Liver (tissue), 9 donors: ENCODE data around the gene CATSPER3. TPM values are rescaled to one million over a fixed set of nuclear protein-coding genes. Genes with fewer than 3 reads are reported as not detected.

Source experiments
- DNase-seq: peaks from one replicate; pipeline ENCODE4 v3.0.0-alpha.2; 2017; ENCODE audit warnings: low spot score
- H3K27ac ChIP-seq, 2 donors: one replicate each; pipeline ENCODE4 v1.7.0; 2013; ENCODE audit warnings: inconsistent platforms in 2 of 2, low read length in 2 of 2, control low read depth in 1 of 2, low read depth in 1 of 2, mild to moderate bottlenecking in 1 of 2
- H3K27me3 ChIP-seq, 4 donors: one replicate each; pipeline versions ENCODE4 v1.6.1 to v1.7.0; 2013; ENCODE audit warnings: low read length in 3 of 4, inconsistent platforms in 1 of 4, mild to moderate bottlenecking in 1 of 4, moderate library complexity in 1 of 4; ENCODE audit not compliant: control insufficient read depth in 4 of 4, insufficient read depth in 4 of 4
- H3K36me3 ChIP-seq, 4 donors: one replicate each; pipeline versions ENCODE4 v1.6.1 to v1.7.0; 2013; ENCODE audit warnings: low read length in 3 of 4, mild to moderate bottlenecking in 3 of 4, low read depth in 1 of 4, moderate library complexity in 1 of 4; ENCODE audit not compliant: control insufficient read depth in 4 of 4, insufficient read depth in 3 of 4
- H3K4me1 ChIP-seq, 4 donors: one replicate each; pipeline versions ENCODE4 v1.6.1 to v1.7.0; 2013; ENCODE audit warnings: low read length in 3 of 4, mild to moderate bottlenecking in 3 of 4, moderate library complexity in 1 of 4; ENCODE audit not compliant: control insufficient read depth in 4 of 4, insufficient read depth in 4 of 4
- H3K4me3 ChIP-seq, 3 donors: one replicate each; pipeline versions ENCODE4 v1.6.1 to v1.7.0; 2013; ENCODE audit warnings: low read length in 3 of 3, control low read depth in 1 of 3, low read depth in 1 of 3, mild to moderate bottlenecking in 1 of 3
- H3K9ac ChIP-seq, 2 donors: one replicate each; pipeline ENCODE4 v1.7.0; 2013; ENCODE audit warnings: low read length in 2 of 2, mild to moderate bottlenecking in 2 of 2, moderate library complexity in 2 of 2, control low read depth in 1 of 2, low read depth in 1 of 2
- H3K9me3 ChIP-seq, 4 donors: one replicate each; pipeline versions ENCODE4 v1.6.1 to v1.7.0; 2013; ENCODE audit warnings: low read length in 3 of 4; ENCODE audit not compliant: control insufficient read depth in 4 of 4
- CTCF ChIP-seq: fragments of 150-350 bp; IDR thresholded peaks from 2 replicates; pipeline ENCODE4 v1.5.1; 2017; ENCODE audit warnings: improper control_type of control experiment, low read depth, low read length; ENCODE audit not compliant: missing input control
- EGR1 ChIP-seq, 2 donors: IDR thresholded peaks; 2 replicates each; pipeline ENCODE4 v1.6.1; 2016 to 2018; ENCODE audit warnings: antibody characterized with exemption in 2 of 2, low read depth in 2 of 2
- FOXA1 ChIP-seq: IDR thresholded peaks from 2 replicates; pipeline ENCODE4 v1.6.1; 2016; ENCODE audit warnings: antibody characterized with exemption
- FOXA2 ChIP-seq: IDR thresholded peaks from 2 replicates; pipeline ENCODE4 v1.6.1; 2016; ENCODE audit warnings: antibody characterized with exemption
- HNF4A ChIP-seq, 2 donors: conservative IDR thresholded peaks; 2 replicates each; pipeline ENCODE4 v1.6.1; 2016; ENCODE audit warnings: antibody characterized with exemption in 2 of 2, mild to moderate bottlenecking in 2 of 2
- HNF4G ChIP-seq: IDR thresholded peaks from 2 replicates; pipeline ENCODE4 v1.6.1; 2016; ENCODE audit warnings: antibody characterized with exemption
- JUND ChIP-seq, 2 donors: IDR thresholded peaks; 2 replicates each; pipeline ENCODE4 v1.6.1; 2016; ENCODE audit warnings: antibody characterized with exemption in 2 of 2
- NR2F2 ChIP-seq: IDR thresholded peaks from 2 replicates; pipeline ENCODE4 v1.6.1; 2016; ENCODE audit warnings: antibody characterized with exemption
- RAD21 ChIP-seq, 2 donors: IDR thresholded peaks; 2 replicates each; pipeline ENCODE4 v1.6.1; 2016; ENCODE audit warnings: antibody characterized with exemption in 2 of 2, mild to moderate bottlenecking in 2 of 2
- RXRA ChIP-seq, 2 donors: IDR thresholded peaks; 2 replicates each; pipeline ENCODE4 v1.6.1; 2017 to 2018; ENCODE audit warnings: antibody characterized with exemption in 2 of 2, mild to moderate bottlenecking in 1 of 2
- SP1 ChIP-seq: IDR thresholded peaks from 2 replicates; pipeline ENCODE4 v1.6.1; 2018; ENCODE audit warnings: antibody characterized with exemption, mild to moderate bottlenecking
- TAF1 ChIP-seq: conservative IDR thresholded peaks from 2 replicates; pipeline ENCODE4 v1.6.1; 2016; ENCODE audit warnings: antibody characterized with exemption, mild to moderate bottlenecking
- YY1 ChIP-seq: IDR thresholded peaks from 2 replicates; pipeline ENCODE4 v1.6.1; 2016; ENCODE audit warnings: antibody characterized with exemption, mild to moderate bottlenecking
- WGBS: extraction: QIAGEN DNeasy Blood & Tissue Kit; methylation state at CpG from one replicate; pipeline ENCODE4 v1.1.7; 2013; 5-methylcytosine and 5-hydroxymethylcytosine counted together
- polyA plus RNA-seq, 2 donors: library from polyadenylated mRNA; stranded (reverse) in 1 of 2; unstranded in 1 of 2; fragments of 200-250 nt in 1 of 2; fragments of >200 nt in 1 of 2; fragmentation: Nextera tagmentation in 1 of 2; extraction: Ambion mirVana in 1 of 2; gene quantifications; one replicate each; pipeline versions ENCODE4 v1.2.1 to v1.2.3, GENCODE V29; 2013 to 2015
- total RNA-seq, 2 donors: library from RNA; depleted of rRNA; stranded (reverse); fragments of >200 nt; gene quantifications; one replicate each; pipeline ENCODE4 v1.2.3, GENCODE V29; 2014
- TF ChIP-seq, protein P1 (sequence below): IDR thresholded peaks from 2 replicates; pipeline ENCODE4 v1.6.1; 2016; ENCODE audit warnings: antibody characterized with exemption
- TF ChIP-seq, protein P2 (sequence below): IDR thresholded peaks from 2 replicates; pipeline ENCODE4 v1.6.1; 2016; ENCODE audit warnings: antibody characterized with exemption
- TF ChIP-seq, protein P3 (sequence below): IDR thresholded peaks from 2 replicates; pipeline ENCODE4 v1.6.1; 2016; ENCODE audit warnings: antibody characterized with exemption, mild to moderate bottlenecking
- TF ChIP-seq, protein P4 (sequence below): IDR thresholded peaks from 2 replicates; pipeline ENCODE4 v1.6.1; 2016; ENCODE audit warnings: antibody characterized with exemption
- donor health status: healthy.
- donor health status: healthy.
- donor health status: healthy.
- donor health status: healthy.
- donor health status: healthy.

Gene CATSPER3
- total and polyA plus RNA-seq, 4 donors = 0.28 to 0.37 (median 0.34) TPM

GRCh38 chr5:135015942-135016341 lies 48.2 kb downstream of the CATSPER3 start:
- no peak for DNase-seq
- H3K27me3 ChIP-seq = peaks cover 0 to 3% (median 0%) of the 10 kb centered on the region in 4 donors
- H3K4me1 ChIP-seq = peaks cover 2 to 23% (median 15%) of the 10 kb centered on the region in 4 donors
- no peak overlapping the region for H3K4me3 ChIP-seq
- no peak overlapping the region for H3K27ac ChIP-seq
- 96% methylated on average over 6 of the region's 6 CpGs for WGBS
- H3K9me3 ChIP-seq = no peaks in the 10 kb centered on the region
- H3K36me3 ChIP-seq = no peaks in the 10 kb centered on the region
- H3K9ac ChIP-seq = no peak overlapping the region
- TF ChIP-seq RXRA (IDR thresholded peaks at IDR 0.05) (no peak), JUND (IDR thresholded peaks at IDR 0.05) (no peak), FOXA1 (no peak), RAD21 (IDR thresholded peaks at IDR 0.05) (no peak), HNF4G (no peak), TAF1 (no peak), NR2F2 (no peak), CTCF (no peak), EGR1 (IDR thresholded peaks at IDR 0.05; ENCODE audit: low read depth in 2 of 2) (no peak), FOXA2 (no peak), YY1 (no peak), HNF4A (conservative IDR thresholded peaks at IDR 0.05) (no peak)
- TF ChIP-seq, protein P1, sequence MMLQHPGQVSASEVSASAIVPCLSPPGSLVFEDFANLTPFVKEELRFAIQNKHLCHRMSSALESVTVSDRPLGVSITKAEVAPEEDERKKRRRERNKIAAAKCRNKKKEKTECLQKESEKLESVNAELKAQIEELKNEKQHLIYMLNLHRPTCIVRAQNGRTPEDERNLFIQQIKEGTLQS = no peak
- TF ChIP-seq, protein P2, sequence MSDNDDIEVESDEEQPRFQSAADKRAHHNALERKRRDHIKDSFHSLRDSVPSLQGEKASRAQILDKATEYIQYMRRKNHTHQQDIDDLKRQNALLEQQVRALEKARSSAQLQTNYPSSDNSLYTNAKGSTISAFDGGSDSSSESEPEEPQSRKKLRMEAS = no peak
- TF ChIP-seq, protein P3, sequence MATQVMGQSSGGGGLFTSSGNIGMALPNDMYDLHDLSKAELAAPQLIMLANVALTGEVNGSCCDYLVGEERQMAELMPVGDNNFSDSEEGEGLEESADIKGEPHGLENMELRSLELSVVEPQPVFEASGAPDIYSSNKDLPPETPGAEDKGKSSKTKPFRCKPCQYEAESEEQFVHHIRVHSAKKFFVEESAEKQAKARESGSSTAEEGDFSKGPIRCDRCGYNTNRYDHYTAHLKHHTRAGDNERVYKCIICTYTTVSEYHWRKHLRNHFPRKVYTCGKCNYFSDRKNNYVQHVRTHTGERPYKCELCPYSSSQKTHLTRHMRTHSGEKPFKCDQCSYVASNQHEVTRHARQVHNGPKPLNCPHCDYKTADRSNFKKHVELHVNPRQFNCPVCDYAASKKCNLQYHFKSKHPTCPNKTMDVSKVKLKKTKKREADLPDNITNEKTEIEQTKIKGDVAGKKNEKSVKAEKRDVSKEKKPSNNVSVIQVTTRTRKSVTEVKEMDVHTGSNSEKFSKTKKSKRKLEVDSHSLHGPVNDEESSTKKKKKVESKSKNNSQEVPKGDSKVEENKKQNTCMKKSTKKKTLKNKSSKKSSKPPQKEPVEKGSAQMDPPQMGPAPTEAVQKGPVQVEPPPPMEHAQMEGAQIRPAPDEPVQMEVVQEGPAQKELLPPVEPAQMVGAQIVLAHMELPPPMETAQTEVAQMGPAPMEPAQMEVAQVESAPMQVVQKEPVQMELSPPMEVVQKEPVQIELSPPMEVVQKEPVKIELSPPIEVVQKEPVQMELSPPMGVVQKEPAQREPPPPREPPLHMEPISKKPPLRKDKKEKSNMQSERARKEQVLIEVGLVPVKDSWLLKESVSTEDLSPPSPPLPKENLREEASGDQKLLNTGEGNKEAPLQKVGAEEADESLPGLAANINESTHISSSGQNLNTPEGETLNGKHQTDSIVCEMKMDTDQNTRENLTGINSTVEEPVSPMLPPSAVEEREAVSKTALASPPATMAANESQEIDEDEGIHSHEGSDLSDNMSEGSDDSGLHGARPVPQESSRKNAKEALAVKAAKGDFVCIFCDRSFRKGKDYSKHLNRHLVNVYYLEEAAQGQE = no peak
- TF ChIP-seq, protein P4, sequence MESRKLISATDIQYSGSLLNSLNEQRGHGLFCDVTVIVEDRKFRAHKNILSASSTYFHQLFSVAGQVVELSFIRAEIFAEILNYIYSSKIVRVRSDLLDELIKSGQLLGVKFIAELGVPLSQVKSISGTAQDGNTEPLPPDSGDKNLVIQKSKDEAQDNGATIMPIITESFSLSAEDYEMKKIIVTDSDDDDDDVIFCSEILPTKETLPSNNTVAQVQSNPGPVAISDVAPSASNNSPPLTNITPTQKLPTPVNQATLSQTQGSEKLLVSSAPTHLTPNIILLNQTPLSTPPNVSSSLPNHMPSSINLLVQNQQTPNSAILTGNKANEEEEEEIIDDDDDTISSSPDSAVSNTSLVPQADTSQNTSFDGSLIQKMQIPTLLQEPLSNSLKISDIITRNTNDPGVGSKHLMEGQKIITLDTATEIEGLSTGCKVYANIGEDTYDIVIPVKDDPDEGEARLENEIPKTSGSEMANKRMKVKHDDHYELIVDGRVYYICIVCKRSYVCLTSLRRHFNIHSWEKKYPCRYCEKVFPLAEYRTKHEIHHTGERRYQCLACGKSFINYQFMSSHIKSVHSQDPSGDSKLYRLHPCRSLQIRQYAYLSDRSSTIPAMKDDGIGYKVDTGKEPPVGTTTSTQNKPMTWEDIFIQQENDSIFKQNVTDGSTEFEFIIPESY = no peak

GRCh38 chr5:135016861-135017290 lies 49.2 kb downstream of the CATSPER3 start:
- no peak overlapping the region for H3K4me3 ChIP-seq
- peaks cover 0 to 3% (median 0%) of the 10 kb centered on the region in 4 donors for H3K27me3 ChIP-seq
- H3K4me1 ChIP-seq = peaks cover 2 to 23% (median 15%) of the 10 kb centered on the region in 4 donors
- 87% methylated on average over 11 of the region's 11 CpGs for WGBS
- H3K9me3 ChIP-seq = no peaks in the 10 kb centered on the region
- no peak overlapping the region for H3K27ac ChIP-seq
- no peaks in the 10 kb centered on the region for H3K36me3 ChIP-seq
- DNase-seq = no peak
- H3K9ac ChIP-seq = no peak overlapping the region
- TF ChIP-seq, protein P2 = no peak
- TF ChIP-seq RXRA (IDR thresholded peaks at IDR 0.05) (no peak), TAF1 (no peak), NR2F2 (no peak), FOXA2 (no peak), HNF4A (conservative IDR thresholded peaks at IDR 0.05) (no peak), HNF4G (no peak), CTCF (no peak), YY1 (no peak), SP1 (no peak), EGR1 (IDR thresholded peaks at IDR 0.05; ENCODE audit: low read depth in 2 of 2) (no peak), FOXA1 (no peak)
- TF ChIP-seq, protein P1 = no peak
- TF ChIP-seq, protein P4 = no peak
